LNCaP clone FGC (cell line): Measurements from ENCODE around the gene EXOC4.

Source experiments
- DNase-seq: peaks from one replicate; pipeline ENCODE4 v3.0.0-alpha.2; 2011; ENCODE audit warnings: low read depth
- H3K4me3 ChIP-seq: 2 replicates; pipeline ENCODE4 v1.5.1; 2011; ENCODE audit warnings: mild to moderate bottlenecking, low read depth, low read length, control low read depth
- TF ChIP-seq, protein P1 (sequence below): IDR thresholded peaks from 2 replicates; pipeline ENCODE4 v1.5.1; 2012; ENCODE audit warnings: mild to moderate bottlenecking; ENCODE audit not compliant: control insufficient read depth, insufficient read depth; ENCODE audit errors: extremely low read depth

The EXOC4 gene

DNA sequence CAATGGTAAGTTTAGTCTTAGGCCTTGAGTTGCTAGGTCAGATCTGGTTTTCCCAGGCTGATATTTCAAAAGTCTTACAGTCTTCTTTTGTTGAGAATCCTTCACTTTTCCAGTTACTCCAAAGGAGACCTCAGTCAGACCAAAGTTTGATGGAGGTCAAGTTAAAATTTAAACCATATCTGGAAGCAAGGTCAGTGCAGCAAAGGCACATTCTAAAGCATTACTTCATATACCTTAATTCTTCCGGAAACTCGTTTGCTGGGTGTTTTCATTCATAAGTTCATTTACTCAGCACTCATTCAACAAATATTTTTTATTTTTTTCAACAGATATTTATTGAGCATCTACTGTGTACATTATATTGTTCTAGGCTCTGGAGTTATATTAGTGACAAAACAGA lies 471.3 kb downstream of the EXOC4 start:
- H3K4me3 ChIP-seq: no peak overlapping the region
- DNase-seq: no peak
- TF ChIP-seq, protein P1, sequence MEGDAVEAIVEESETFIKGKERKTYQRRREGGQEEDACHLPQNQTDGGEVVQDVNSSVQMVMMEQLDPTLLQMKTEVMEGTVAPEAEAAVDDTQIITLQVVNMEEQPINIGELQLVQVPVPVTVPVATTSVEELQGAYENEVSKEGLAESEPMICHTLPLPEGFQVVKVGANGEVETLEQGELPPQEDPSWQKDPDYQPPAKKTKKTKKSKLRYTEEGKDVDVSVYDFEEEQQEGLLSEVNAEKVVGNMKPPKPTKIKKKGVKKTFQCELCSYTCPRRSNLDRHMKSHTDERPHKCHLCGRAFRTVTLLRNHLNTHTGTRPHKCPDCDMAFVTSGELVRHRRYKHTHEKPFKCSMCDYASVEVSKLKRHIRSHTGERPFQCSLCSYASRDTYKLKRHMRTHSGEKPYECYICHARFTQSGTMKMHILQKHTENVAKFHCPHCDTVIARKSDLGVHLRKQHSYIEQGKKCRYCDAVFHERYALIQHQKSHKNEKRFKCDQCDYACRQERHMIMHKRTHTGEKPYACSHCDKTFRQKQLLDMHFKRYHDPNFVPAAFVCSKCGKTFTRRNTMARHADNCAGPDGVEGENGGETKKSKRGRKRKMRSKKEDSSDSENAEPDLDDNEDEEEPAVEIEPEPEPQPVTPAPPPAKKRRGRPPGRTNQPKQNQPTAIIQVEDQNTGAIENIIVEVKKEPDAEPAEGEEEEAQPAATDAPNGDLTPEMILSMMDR: no peak

DNA sequence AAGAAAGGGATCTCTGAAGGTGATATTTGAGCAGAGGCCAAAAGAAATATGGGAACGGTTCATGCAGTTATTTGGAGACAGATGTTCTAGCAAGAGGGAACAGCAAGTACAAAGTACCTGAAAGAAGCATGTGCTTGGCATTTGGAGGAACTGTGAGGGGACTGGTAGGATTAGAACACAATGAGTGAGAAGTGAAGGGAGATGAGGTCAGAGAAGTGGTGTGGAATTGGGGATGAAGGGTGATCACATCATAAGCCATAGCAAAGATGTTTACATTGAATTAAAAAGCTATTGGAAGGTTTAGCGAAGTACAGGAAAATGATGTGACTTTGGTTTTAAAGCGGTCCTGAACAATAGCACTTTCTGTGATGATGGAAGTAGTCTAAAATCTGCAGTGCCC lies 471.8 kb downstream of the EXOC4 start:
- no peak overlapping the region for H3K4me3 ChIP-seq
- no peak for DNase-seq
- TF ChIP-seq, protein P1: no peak

DNA sequence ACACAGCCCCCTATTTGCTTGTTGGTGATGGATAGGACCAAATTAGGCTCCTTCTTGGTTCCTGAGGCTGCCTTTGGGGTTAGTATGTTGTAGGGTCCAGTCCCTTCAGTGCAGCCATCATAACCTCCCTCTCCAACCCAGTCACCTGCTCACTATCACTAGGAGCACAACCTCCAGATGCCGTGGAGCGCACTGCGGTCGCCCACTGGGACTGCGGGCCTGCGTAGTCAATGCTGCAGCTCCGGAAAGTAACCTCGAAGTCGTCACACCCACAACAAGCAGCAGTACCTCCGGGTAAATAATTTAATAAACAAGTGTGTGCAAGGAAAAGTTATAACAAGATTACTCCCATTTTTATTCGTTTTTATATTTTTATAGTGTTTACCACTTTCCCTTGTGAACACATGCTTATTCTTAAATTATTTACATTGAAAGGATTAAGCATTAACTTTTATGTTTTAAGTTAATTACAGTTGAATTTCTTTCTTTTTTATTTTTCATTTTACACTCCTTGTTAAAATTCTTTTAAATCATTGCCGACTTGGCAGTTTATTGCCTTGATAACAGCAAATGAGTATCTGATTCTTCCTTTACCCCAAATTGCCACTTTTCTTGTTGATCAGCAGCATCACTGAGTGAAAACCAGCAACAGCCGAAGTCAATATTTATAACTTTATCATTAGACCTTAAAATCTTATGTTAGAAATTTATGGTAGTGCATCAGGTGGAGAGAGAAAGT lies 474.8 kb downstream of the EXOC4 start:
- no peak for DNase-seq
- TF ChIP-seq, protein P1: no peak
- no peak overlapping the region for H3K4me3 ChIP-seq

DNA sequence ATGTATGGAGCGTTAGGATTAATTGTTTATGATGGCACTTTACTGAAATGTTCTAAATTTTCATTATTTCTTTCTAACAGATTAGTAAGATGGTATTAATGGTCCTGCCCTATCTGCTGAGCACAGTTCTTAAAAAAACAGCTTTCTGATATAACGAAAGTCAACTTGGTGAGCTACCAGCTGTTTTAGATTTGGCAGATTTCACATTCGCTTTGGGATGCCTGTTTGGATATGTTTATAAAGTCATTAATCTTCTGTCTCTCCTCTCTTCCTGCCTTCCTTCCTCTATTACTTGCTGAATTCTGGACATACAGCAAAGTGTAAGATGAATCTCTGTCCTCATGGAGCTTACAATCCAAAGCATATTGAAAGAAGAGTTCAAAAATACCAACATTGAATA lies 477.5 kb downstream of the EXOC4 start:
- no peak for DNase-seq
- TF ChIP-seq, protein P1: no peak
- no peak overlapping the region for H3K4me3 ChIP-seq

DNA sequence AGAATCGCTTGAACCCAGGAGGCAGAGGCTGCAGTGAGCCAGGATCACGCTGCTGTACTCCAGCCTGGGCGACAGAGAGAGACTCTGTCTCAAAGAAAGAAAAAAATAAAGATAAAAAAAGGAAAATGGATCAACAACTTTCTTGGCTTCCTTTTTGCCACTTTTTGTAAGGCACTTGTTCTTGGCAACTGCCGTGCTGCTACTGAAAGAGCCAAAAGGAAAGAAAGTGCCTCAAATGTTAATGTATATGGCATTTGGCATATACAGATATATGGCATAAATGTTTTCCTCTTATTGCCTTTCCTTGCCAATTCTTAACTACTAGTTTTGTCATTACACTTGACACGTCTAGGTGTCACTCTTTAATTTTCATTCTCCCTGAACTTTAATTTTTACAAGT lies 480.5 kb downstream of the EXOC4 start:
- no peak for DNase-seq
- H3K4me3 ChIP-seq: no peak overlapping the region
- TF ChIP-seq, protein P1: no peak

DNA sequence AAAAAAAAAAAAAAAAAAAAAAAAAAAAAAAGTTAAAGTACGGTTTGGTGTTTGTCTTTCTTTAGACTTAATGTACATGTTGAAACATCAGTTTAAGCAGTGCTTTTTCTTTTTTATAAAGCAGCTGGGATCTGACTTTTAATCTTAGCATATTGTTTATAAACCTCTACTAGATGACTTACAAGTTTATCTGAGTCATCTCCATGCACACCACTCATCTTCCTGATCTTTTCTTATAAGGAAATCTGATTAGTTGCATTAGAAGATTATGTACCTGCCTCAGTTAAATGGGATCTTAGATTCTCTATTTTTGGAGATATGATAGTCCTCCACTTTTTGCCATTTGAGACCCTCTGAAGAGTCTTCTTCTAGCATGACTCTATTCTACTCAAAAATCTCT lies 482.3 kb downstream of the EXOC4 start:
- H3K4me3 ChIP-seq: no peak overlapping the region
- TF ChIP-seq, protein P1: no peak
- no peak for DNase-seq

DNA sequence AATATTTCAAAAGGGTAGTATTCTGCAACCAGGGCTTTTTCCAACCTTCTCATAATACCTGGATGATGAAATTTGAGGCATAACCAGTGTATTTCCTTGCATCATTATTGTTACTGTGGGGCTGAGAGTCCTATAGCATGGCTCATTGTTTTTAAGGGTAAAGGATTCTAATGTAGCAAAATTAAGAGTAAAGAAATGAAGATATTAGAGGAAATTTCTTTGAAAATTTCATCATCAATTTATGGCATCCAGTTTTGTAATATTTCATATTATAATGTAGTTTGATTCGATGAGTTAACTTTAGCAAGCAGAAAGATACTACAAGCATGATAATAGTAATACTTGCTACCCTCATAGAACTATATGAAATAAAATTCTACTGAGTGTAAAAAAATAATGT lies 486.9 kb downstream of the EXOC4 start:
- TF ChIP-seq, protein P1: no peak
- H3K4me3 ChIP-seq: no peak overlapping the region
- no peak for DNase-seq
